A549 (cell line): ENCODE data around the gene NEIL3. TPM values are rescaled to one million over a fixed set of nuclear protein-coding genes. Genes with fewer than 3 reads are reported as not detected.
A peak's percentile ranks its signal among the peaks of the same experiment; 100 is the strongest.

Source experiments
- ATAC-seq, 2 experiments: fragments of 200-7000 bp in 1 of 2; fragments of >200 bp in 1 of 2; cut with Nextera tagmentation in 1 of 2; cut with Tn5 transposase in 1 of 2; 3 replicates each; pipeline versions ENCODE4 v1.8.0 to v1.9.1; 2018 to 2020; ENCODE audit warnings: mild to moderate bottlenecking in 1 of 2, moderate library complexity in 1 of 2
- CTCF ChIA-PET: fragments of 300-600 bp; sonication (Branson Sonifier 250); formaldehyde crosslinking; extraction: SDS; loops from one replicate; lab custom pipeline; 2021; ENCODE audit warnings: antibody characterized with exemption, inconsistent platforms; lab: Yijun Ruan, JAX
- POLR2A ChIA-PET: fragments of 350-600 bp; formaldehyde crosslinking; extraction: SDS; loops from one replicate; lab custom pipeline; 2021; ENCODE audit warnings: antibody characterized with exemption, inconsistent platforms; lab: Yijun Ruan, JAX
- DNase-seq, 2 experiments: peaks; one replicate each; pipeline versions ENCODE4 v3.0.0 to v3.0.0-alpha.2; 2011 to 2016; ENCODE audit warnings: low read depth in 1 of 2, low spot score in 1 of 2
- FAIRE-seq: peaks from 2 replicates; lab custom pipeline; 2011; peaks lifted over from hg19 to GRCh38; lab: Jason Lieb, UNC
- H3K27ac ChIP-seq, 2 experiments: fragments of >200 bp; sonication (Bioruptor Twin); formaldehyde crosslinking; 3 replicates each; pipeline ENCODE4 v1.5.1; 2016 to 2017
- H3K4me1 ChIP-seq: fragments of >200 bp; sonication (Bioruptor Twin); formaldehyde crosslinking; 3 replicates; pipeline ENCODE4 v1.6.1; 2016
- H3K4me2 ChIP-seq: fragments of >200 bp; sonication (Bioruptor Twin); formaldehyde crosslinking; 3 replicates; pipeline ENCODE4 v1.6.1; 2016
- H3K4me3 ChIP-seq: fragments of >200 bp; sonication (Bioruptor Twin); formaldehyde crosslinking; 3 replicates; pipeline ENCODE4 v1.5.1; 2016
- H3K9me3 ChIP-seq: fragments of >200 bp; sonication (Bioruptor Twin); formaldehyde crosslinking; 3 replicates; pipeline ENCODE4 v1.6.1; 2016
- CBX2 ChIP-seq: fragments of 200-600 bp; sonication (generic); IDR thresholded peaks from 2 replicates; pipeline ENCODE4 v1.6.1; 2016; ENCODE audit warnings: low read depth, mild to moderate bottlenecking, borderline replicate concordance
- CBX8 ChIP-seq: fragments of 200-600 bp; sonication (generic); IDR thresholded peaks from 2 replicates; pipeline ENCODE4 v1.6.1; 2016
- CHD2 ChIP-seq: fragments of 150-350 bp; IDR thresholded peaks from 2 replicates; pipeline ENCODE4 v1.6.1; 2014; ENCODE audit warnings: low read length; ENCODE audit not compliant: partially characterized antibody
- CHD4 ChIP-seq: fragments of 200-600 bp; sonication (generic); IDR thresholded peaks from 2 replicates; pipeline ENCODE4 v1.6.1; 2016; ENCODE audit warnings: antibody characterized with exemption, mild to moderate bottlenecking, borderline replicate concordance
- ELK1 ChIP-seq: fragments of 150-350 bp; IDR thresholded peaks from 2 replicates; pipeline ENCODE4 v1.6.1; 2014; ENCODE audit warnings: low read depth, mild to moderate bottlenecking, low read length
- EP300 ChIP-seq, 2 experiments: fragments of >200 bp; sonication (Bioruptor Twin); formaldehyde crosslinking; IDR thresholded peaks; 2 replicates in 1 of 2; 3 replicates in 1 of 2; pipeline ENCODE4 v1.6.1; 2016 to 2017
- FOSB ChIP-seq: fragments of 250-450 bp; sonication (Bioruptor Pico); IDR thresholded peaks from 2 replicates; pipeline ENCODE4 v1.5.0; 2020; ENCODE audit warnings: mild to moderate bottlenecking, moderate library complexity
- FOSL2 ChIP-seq, 2 experiments: fragments of 450-650 bp in 1 of 2; fragments of >200 bp in 1 of 2; sonication (Bioruptor Twin) in 1 of 2; formaldehyde crosslinking; IDR thresholded peaks; 2 replicates each; pipeline versions ENCODE4 v1.5.0 to v1.6.1; 2016 to 2020; ENCODE audit warnings: mild to moderate bottlenecking in 1 of 2, moderate library complexity in 1 of 2
- GATA3 ChIP-seq: IDR thresholded peaks from 2 replicates; pipeline ENCODE4 v1.6.1; 2012; ENCODE audit warnings: borderline replicate concordance
- HDAC2 ChIP-seq: fragments of 200-600 bp; sonication (generic); IDR thresholded peaks from 2 replicates; pipeline ENCODE4 v1.6.1; 2016
- HEYL ChIP-seq: fragments of 250-450 bp; sonication (Bioruptor Pico); IDR thresholded peaks from 2 replicates; pipeline ENCODE4 v1.8.0; 2021; ENCODE audit warnings: mild to moderate bottlenecking, moderate library complexity
- HOXA7 ChIP-seq: fragments of 250-450 bp; sonication (Bioruptor Pico); IDR thresholded peaks from 2 replicates; pipeline ENCODE4 v1.5.0; 2020; ENCODE audit warnings: mild to moderate bottlenecking, moderate library complexity
- HOXB13 ChIP-seq: fragments of 250-450 bp; sonication (Bioruptor Pico); IDR thresholded peaks from 2 replicates; pipeline ENCODE4 v1.5.0; 2020; ENCODE audit warnings: low read depth, mild to moderate bottlenecking, moderate library complexity
- KDM5A ChIP-seq: fragments of 200-600 bp; sonication (generic); IDR thresholded peaks from 2 replicates; pipeline ENCODE4 v1.6.1; 2016; ENCODE audit warnings: antibody characterized with exemption, mild to moderate bottlenecking
- MAFK ChIP-seq: fragments of 450-650 bp; IDR thresholded peaks from 2 replicates; pipeline ENCODE4 v1.6.1; 2014; ENCODE audit not compliant: partially characterized antibody
- NFE2L2 ChIP-seq: fragments of 150-350 bp; conservative IDR thresholded peaks from 2 replicates; pipeline ENCODE4 v1.6.1; 2014; ENCODE audit warnings: low read length
- NPAS2 ChIP-seq: fragments of 250-450 bp; sonication (Bioruptor Pico); IDR thresholded peaks from 2 replicates; pipeline ENCODE4 v1.8.0; 2022; ENCODE audit warnings: mild to moderate bottlenecking, moderate library complexity, borderline replicate concordance
- NR3C1 ChIP-seq: fragments of >200 bp; sonication (Bioruptor Twin); formaldehyde crosslinking; IDR thresholded peaks from 3 replicates; pipeline ENCODE4 v1.6.1; 2017
- PBX3 ChIP-seq: IDR thresholded peaks from 2 replicates; pipeline ENCODE4 v1.6.1; 2012
- PHF8 ChIP-seq: fragments of 200-600 bp; sonication (generic); IDR thresholded peaks from 2 replicates; pipeline ENCODE4 v1.6.1; 2016; ENCODE audit warnings: low read depth, mild to moderate bottlenecking, antibody characterized with exemption, moderate library complexity, borderline replicate concordance
- POLR2AphosphoS2 ChIP-seq: conservative IDR thresholded peaks from 2 replicates; pipeline ENCODE4 v1.6.1; 2012; ENCODE audit warnings: low read length, improper control_type of control experiment, inconsistent platforms
- RAD21 ChIP-seq, 2 experiments: fragments of >200 bp in 1 of 2; sonication (Bioruptor Twin) in 1 of 2; formaldehyde crosslinking in 1 of 2; IDR thresholded peaks in 1 of 2; conservative IDR thresholded peaks in 1 of 2; 2 replicates in 1 of 2; 3 replicates in 1 of 2; pipeline ENCODE4 v1.6.1; 2012 to 2018; ENCODE audit warnings: inconsistent platforms in 1 of 2
- RFX5 ChIP-seq: fragments of 450-650 bp; IDR thresholded peaks from 2 replicates; pipeline ENCODE4 v1.7.1; 2014; ENCODE audit warnings: antibody characterized with exemption, mild to moderate bottlenecking, moderate library complexity
- RNF2 ChIP-seq: fragments of 200-600 bp; sonication (generic); IDR thresholded peaks from 2 replicates; pipeline ENCODE4 v1.6.1; 2016; ENCODE audit warnings: low read depth, mild to moderate bottlenecking, antibody characterized with exemption, moderate library complexity, borderline replicate concordance
- SMC3 ChIP-seq: fragments of >200 bp; sonication (Bioruptor Twin); formaldehyde crosslinking; IDR thresholded peaks from 3 replicates; pipeline ENCODE4 v1.6.1; 2018; ENCODE audit warnings: inconsistent platforms
- USF2 ChIP-seq: fragments of 450-650 bp; IDR thresholded peaks from 2 replicates; pipeline ENCODE4 v1.6.1; 2014; ENCODE audit warnings: antibody characterized with exemption
- ZC3H11A ChIP-seq: fragments of 450-650 bp; IDR thresholded peaks from 2 replicates; pipeline ENCODE4 v1.6.1; 2014; ENCODE audit warnings: antibody characterized with exemption, mild to moderate bottlenecking
- ZFP36 ChIP-seq: fragments of 450-650 bp; IDR thresholded peaks from 2 replicates; pipeline ENCODE4 v1.6.1; 2014; ENCODE audit warnings: borderline replicate concordance; ENCODE audit not compliant: partially characterized antibody
- ZNF302 ChIP-seq: fragments of 250-450 bp; sonication (Bioruptor Pico); IDR thresholded peaks from 2 replicates; pipeline ENCODE4 v1.9.0; 2021; ENCODE audit warnings: inconsistent platforms, mild to moderate bottlenecking, moderate library complexity
- WGBS: methylation state at CpG from one replicate; pipeline ENCODE4 v1.1.6; 2017; ENCODE audit errors: missing lambda C conversion rate; 5-methylcytosine and 5-hydroxymethylcytosine counted together
- polyA minus RNA-seq: library from RNA; depleted of rRNA, polyadenylated mRNA; stranded (reverse); fragments of >200 nt; gene quantifications from 2 replicates; pipeline ENCODE4 v1.2.3, GENCODE V29; 2011; rRNA and poly(A)+ RNA removed
- polyA plus RNA-seq, 4 experiments: library from polyadenylated mRNA; depleted of rRNA in 3 of 4; stranded (reverse); fragments of >200 nt; fragmentation: RNase III in 1 of 4; extraction: RNeasy Plus Mini Kit Qiagen cat#74134 plus additional on column Dnase treatment in 1 of 4; gene quantifications; 2 replicates in 3 of 4; 3 replicates in 1 of 4; pipeline ENCODE4 v1.2.3, GENCODE V29; 2011 to 2017
- TF ChIP-seq, protein P1 (sequence below): fragments of >200 bp; sonication (Bioruptor Twin); formaldehyde crosslinking; IDR thresholded peaks from 3 replicates; pipeline ENCODE4 v1.5.1; 2016
- TF ChIP-seq, protein P2 (sequence below): fragments of >200 bp; sonication (Bioruptor Twin); formaldehyde crosslinking; IDR thresholded peaks from 3 replicates; pipeline ENCODE4 v1.6.1; 2016

The NEIL3 gene, protein sequence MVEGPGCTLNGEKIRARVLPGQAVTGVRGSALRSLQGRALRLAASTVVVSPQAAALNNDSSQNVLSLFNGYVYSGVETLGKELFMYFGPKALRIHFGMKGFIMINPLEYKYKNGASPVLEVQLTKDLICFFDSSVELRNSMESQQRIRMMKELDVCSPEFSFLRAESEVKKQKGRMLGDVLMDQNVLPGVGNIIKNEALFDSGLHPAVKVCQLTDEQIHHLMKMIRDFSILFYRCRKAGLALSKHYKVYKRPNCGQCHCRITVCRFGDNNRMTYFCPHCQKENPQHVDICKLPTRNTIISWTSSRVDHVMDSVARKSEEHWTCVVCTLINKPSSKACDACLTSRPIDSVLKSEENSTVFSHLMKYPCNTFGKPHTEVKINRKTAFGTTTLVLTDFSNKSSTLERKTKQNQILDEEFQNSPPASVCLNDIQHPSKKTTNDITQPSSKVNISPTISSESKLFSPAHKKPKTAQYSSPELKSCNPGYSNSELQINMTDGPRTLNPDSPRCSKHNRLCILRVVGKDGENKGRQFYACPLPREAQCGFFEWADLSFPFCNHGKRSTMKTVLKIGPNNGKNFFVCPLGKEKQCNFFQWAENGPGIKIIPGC
- polyA plus RNA-seq (2011; rRNA removed) = 29.1 and 42.0 TPM in 2 replicates
- 16.0 and 16.3 TPM in 2 replicates for polyA plus RNA-seq (2012; cell fraction: cytosol; rRNA removed)
- polyA plus RNA-seq (2012; cell fraction: nucleus; rRNA removed) = 14.7 and 17.9 TPM in 2 replicates
- 22.1 to 25.8 TPM (median 23.4 TPM) in 3 replicates for polyA plus RNA-seq (2017; fragmentation: RNase III; extraction: RNeasy Plus Mini Kit Qiagen cat#74134 plus additional on column Dnase treatment)
- 17.1 and 17.3 TPM in 2 replicates for polyA minus RNA-seq

DNA sequence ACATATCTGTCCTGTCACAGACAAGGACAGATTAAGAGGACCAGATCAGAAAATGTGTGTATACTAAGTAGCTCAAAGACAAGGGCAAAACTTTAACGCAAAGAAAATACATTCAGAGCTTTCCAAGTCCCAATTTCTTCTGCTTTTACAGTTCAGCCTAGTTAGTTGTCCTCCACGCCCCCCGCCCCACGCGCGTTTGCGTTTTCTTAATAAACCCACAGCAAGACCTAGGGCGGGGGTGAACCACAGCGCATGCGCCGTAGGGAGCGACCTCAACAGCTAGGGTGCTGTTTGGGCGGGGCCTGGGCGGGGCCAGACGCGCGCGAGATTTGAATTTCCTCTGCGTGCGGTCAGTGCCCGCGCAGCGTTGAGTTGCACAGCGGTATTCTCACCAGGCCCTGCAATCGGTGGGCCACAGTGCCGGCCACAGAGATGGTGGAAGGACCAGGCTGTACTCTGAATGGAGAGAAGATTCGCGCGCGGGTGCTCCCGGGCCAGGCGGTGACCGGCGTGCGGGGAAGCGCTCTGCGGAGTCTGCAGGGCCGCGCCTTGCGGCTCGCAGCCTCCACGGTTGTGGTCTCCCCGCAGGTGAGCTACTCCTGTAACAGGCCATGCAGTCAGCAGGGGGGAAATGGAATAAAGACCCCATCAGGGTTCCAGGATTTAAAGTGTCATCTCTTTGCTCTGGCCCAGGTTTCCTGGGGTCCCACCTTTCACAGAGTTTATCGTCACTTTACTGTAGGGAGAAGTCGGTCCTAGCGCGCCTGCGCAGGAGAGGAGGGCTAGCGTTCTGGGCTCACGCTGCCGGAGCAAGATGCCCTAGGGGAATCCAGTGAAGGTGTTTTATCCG is at the start of gene NEIL3:
Gene NEIL3 (plus strand): TSS at position 353 of the 850 bp plus-strand sequence. CDS start 80 bp downstream, at position 433.
- peak; percentile 70 to 91 for DNase-seq
- ChIA-PET POLR2A (interaction anchor here (2.6 kb wide), 1 partner anchor 132 kb away, joined by 7 read pairs; the partner anchor contains the start of gene AGA), CTCF (interaction anchor here (0.7 to 2.0 kb wide), 5 partner anchors 10 to 263 kb away, joined by 3 to 6 read pairs (median 3); no protein-coding TSS in a partner anchor)
- Histone ChIP-seq H3K4me2 (peak within 1 kb of the TSS; percentile 88), H3K4me3 (peak within 1 kb of the TSS; percentile 58), H3K27ac (peak within 1 kb of the TSS; percentile 84 to 90), H3K9me3 (no peaks in the 10 kb centered on the region), H3K4me1 (peaks cover 39% of the 10 kb centered on the region)
- no peak for FAIRE-seq
- WGBS = under 1% methylated on average over 22 of the region's 52 CpGs
- peak; percentile 91 to 92 for ATAC-seq
- TF ChIP-seq EP300 (IDR thresholded peaks at IDR 0.05) = no peak
- TF ChIP-seq PHF8 = peak; percentile 30; the same call in 1 of the 2 replicates
- peak; percentile 93 for TF ChIP-seq KDM5A
- TF ChIP-seq FOSL2 (IDR thresholded peaks at IDR 0.05) = no peak
- no peak for TF ChIP-seq FOSL2 (CRISPR knock-in tag; IDR thresholded peaks at IDR 0.05)
- no peak for TF ChIP-seq CBX8
- TF ChIP-seq, protein P1, sequence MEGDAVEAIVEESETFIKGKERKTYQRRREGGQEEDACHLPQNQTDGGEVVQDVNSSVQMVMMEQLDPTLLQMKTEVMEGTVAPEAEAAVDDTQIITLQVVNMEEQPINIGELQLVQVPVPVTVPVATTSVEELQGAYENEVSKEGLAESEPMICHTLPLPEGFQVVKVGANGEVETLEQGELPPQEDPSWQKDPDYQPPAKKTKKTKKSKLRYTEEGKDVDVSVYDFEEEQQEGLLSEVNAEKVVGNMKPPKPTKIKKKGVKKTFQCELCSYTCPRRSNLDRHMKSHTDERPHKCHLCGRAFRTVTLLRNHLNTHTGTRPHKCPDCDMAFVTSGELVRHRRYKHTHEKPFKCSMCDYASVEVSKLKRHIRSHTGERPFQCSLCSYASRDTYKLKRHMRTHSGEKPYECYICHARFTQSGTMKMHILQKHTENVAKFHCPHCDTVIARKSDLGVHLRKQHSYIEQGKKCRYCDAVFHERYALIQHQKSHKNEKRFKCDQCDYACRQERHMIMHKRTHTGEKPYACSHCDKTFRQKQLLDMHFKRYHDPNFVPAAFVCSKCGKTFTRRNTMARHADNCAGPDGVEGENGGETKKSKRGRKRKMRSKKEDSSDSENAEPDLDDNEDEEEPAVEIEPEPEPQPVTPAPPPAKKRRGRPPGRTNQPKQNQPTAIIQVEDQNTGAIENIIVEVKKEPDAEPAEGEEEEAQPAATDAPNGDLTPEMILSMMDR = no peak
- no peak for TF ChIP-seq NPAS2 (CRISPR knock-in tag)
- TF ChIP-seq, protein P2, sequence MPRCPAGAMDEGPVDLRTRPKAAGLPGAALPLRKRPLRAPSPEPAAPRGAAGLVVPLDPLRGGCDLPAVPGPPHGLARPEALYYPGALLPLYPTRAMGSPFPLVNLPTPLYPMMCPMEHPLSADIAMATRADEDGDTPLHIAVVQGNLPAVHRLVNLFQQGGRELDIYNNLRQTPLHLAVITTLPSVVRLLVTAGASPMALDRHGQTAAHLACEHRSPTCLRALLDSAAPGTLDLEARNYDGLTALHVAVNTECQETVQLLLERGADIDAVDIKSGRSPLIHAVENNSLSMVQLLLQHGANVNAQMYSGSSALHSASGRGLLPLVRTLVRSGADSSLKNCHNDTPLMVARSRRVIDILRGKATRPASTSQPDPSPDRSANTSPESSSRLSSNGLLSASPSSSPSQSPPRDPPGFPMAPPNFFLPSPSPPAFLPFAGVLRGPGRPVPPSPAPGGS = 0 out of 3 replicates have a peak, but pooled peaks have one; percentile 31
- TF ChIP-seq HOXA7 = no peak
- no peak for TF ChIP-seq FOSB (CRISPR knock-in tag)
- no peak for TF ChIP-seq MAFK
- TF ChIP-seq ZNF302 (CRISPR knock-in tag) = no peak
- TF ChIP-seq ZFP36 = no peak
- no peak for TF ChIP-seq USF2
- TF ChIP-seq SMC3 = no peak
- no peak for TF ChIP-seq ELK1
- no peak for TF ChIP-seq NR3C1
- TF ChIP-seq PBX3 = no peak
- no peak for TF ChIP-seq POLR2AphosphoS2
- TF ChIP-seq CHD4 = no peak
- TF ChIP-seq CHD2 = no peak
- TF ChIP-seq CBX2 = no peak
- TF ChIP-seq NFE2L2 = no peak
- TF ChIP-seq RAD21 (conservative IDR thresholded peaks at IDR 0.05 in 1 of 2, IDR thresholded peaks at IDR 0.05 in 1 of 2) = no peak
- peak; percentile 80; the same call in 1 of the 2 replicates for TF ChIP-seq HDAC2
- TF ChIP-seq HOXB13 (CRISPR knock-in tag) = no peak
- TF ChIP-seq ZC3H11A = no peak
- no peak for TF ChIP-seq RFX5
- TF ChIP-seq RNF2 = no peak
- no peak for TF ChIP-seq HEYL
- TF ChIP-seq GATA3 = no peak
